Cardiac muscle cell (in vitro differentiated cells and primary cell): Measurements from ENCODE around the gene CCDC40. TPM values are rescaled to one million over a fixed set of nuclear protein-coding genes. Genes with fewer than 3 reads are reported as not detected.

Experiments used
- DNase-seq, 2 donors: peaks; one replicate each; pipeline versions ENCODE4 v3.0.0 to v3.0.0-alpha.2; 2010 to 2017; ENCODE audit warnings: low read depth in 1 of 2, low spot score in 1 of 2
- H3K27ac ChIP-seq: fragments of 200-600 bp; sonication (generic); 2 replicates; pipeline ENCODE4 v1.5.1; 2016
- H3K27me3 ChIP-seq: fragments of 200-600 bp; sonication (generic); 2 replicates; pipeline ENCODE4 v1.6.0; 2016; ENCODE audit warnings: control low read depth
- H3K36me3 ChIP-seq: fragments of 200-600 bp; sonication (generic); 2 replicates; pipeline ENCODE4 v1.5.1; 2016; ENCODE audit warnings: control low read depth
- H3K4me1 ChIP-seq: fragments of 200-600 bp; sonication (generic); 2 replicates; pipeline ENCODE4 v1.8.1; 2017; ENCODE audit warnings: low read depth, mild to moderate bottlenecking, mixed run types
- H3K4me3 ChIP-seq: fragments of 200-600 bp; sonication (generic); 2 replicates; pipeline ENCODE4 v1.5.1; 2016; ENCODE audit warnings: mild to moderate bottlenecking
- H3K9me3 ChIP-seq: fragments of 200-600 bp; sonication (generic); 2 replicates; pipeline ENCODE4 v1.5.1; 2017; ENCODE audit warnings: low read depth, mild to moderate bottlenecking, control low read depth
- CTCF ChIP-seq: IDR thresholded peaks from 2 replicates; pipeline ENCODE4 v1.5.1; 2012; ENCODE audit warnings: low read depth, mild to moderate bottlenecking, low read length
- polyA plus RNA-seq: library from polyadenylated mRNA; unstranded; fragments of >200 nt; fragmentation: Nextera tagmentation; extraction: Ambion mirVana; gene quantifications from 2 replicates; pipeline ENCODE4 v1.2.1, GENCODE V29; 2016
- total RNA-seq: library from RNA; depleted of rRNA; stranded (reverse); fragments of >200 nt; gene quantifications from 2 replicates; pipeline ENCODE4 v1.2.3, GENCODE V29; 2016

The CCDC40 gene
- total and polyA plus RNA-seq, 2 experiments from 2014 or later: 11.3 to 12.2 TPM

DNA sequence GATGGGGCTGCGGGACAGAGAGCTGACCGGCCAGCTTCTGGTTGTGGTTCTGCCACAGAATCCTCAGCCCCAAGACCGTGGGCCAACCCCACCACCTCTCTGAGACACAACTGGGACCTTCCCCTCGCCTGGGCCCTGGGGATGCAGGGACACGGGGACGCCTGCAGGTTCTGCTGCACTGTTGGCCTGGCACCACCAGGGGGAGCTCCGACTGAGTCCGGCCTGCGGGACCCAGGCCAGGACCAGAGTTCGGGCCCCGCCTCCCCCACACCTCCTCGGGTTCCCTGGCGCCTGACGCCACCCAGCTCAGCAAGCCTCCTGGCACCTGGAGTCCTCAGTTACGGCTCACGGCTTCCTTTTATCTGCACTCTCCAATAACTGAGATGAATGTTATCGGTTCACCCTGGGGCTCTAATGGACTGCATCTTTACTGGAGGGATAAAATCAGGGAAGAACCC is 28.0 kb upstream of the CCDC40 start:
- H3K27ac ChIP-seq: no peak overlapping the region
- H3K4me1 ChIP-seq: no peaks in the 10 kb centered on the region
- H3K9me3 ChIP-seq: no peaks in the 10 kb centered on the region
- peaks cover 5% of the 10 kb centered on the region for H3K36me3 ChIP-seq
- no peaks in the 10 kb centered on the region for H3K27me3 ChIP-seq
- peak; percentile 96 for TF ChIP-seq CTCF
- no peak overlapping the region for H3K4me3 ChIP-seq
- DNase-seq: peak; percentile 65 to 73

DNA sequence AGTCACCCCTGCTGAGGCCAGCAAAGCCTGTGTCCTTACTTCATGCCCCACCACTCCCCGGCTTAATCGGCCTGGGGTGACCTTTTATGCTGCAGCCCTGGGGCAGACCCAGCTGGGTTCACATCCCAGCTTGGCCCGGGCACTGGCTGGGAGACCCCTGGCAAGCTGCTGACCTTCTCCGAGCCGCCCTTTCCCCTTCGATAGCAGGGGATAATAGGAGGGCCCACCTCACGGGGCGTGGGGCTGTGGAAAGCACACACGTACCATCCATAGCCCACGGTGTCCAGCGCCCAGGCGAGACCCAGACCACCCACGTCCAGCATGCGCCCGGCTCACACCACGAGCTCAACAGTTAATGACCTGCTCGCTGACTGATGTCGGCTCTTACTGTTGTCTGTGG is 27.6 kb upstream of the CCDC40 start:
- DNase-seq: no peak
- H3K27me3 ChIP-seq: no peaks in the 10 kb centered on the region
- no peak overlapping the region for H3K27ac ChIP-seq
- H3K36me3 ChIP-seq: peaks cover 5% of the 10 kb centered on the region
- no peaks in the 10 kb centered on the region for H3K9me3 ChIP-seq
- H3K4me1 ChIP-seq: no peaks in the 10 kb centered on the region
- no peak overlapping the region for H3K4me3 ChIP-seq
- no peak for TF ChIP-seq CTCF

- Histone ChIP-seq H3K4me1 (no peaks in the 10 kb centered on the region), H3K4me3 (no peak overlapping the region), H3K9me3 (no peaks in the 10 kb centered on the region), H3K27ac (no peak overlapping the region), H3K27me3 (no peaks in the 10 kb centered on the region), H3K36me3 (peaks cover 5% of the 10 kb centered on the region)
- no peak for TF ChIP-seq CTCF
- no peak for DNase-seq
Observed at GRCh38 chr17:80009391-80010282, 26.8 kb upstream of the CCDC40 start.

GRCh38 chr17:80010283-80010858 is 26.1 kb upstream of the CCDC40 start:
- Histone ChIP-seq H3K4me1 (no peaks in the 10 kb centered on the region), H3K27ac (no peak overlapping the region), H3K9me3 (no peaks in the 10 kb centered on the region), H3K36me3 (peaks cover 5% of the 10 kb centered on the region), H3K4me3 (no peak overlapping the region), H3K27me3 (no peaks in the 10 kb centered on the region)
- DNase-seq: no peak
- TF ChIP-seq CTCF: no peak

DNA sequence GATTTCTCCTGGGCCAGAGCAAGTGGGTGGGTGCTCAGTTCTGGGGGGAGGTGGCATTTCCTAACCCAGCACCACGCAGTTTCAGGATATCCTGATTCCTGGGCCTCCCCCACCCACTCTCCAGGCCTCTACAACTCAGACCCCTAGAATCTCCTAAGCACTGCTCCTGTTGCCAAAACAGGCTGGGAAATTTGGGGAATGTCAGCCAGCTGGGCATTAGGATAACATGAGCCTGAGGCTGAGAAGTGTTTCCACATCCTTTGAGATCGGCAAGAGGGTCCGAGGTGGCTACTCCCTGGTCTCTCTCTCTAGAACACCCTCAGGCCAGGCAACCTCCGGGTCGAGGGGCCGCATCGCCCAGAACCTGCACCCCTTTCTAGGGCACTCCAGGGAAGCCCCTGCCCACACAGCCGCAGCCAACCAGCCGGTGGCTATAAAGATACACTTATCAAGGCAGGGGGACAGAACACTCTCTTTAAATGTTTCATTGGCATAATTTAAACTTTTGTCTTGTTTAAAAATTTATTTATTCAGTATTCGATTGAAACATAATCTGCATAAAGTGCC is 24.4 kb upstream of the CCDC40 start:
- Histone ChIP-seq H3K4me3 (no peak overlapping the region), H3K9me3 (no peaks in the 10 kb centered on the region), H3K36me3 (peaks cover 5% of the 10 kb centered on the region), H3K27ac (no peak overlapping the region), H3K4me1 (no peaks in the 10 kb centered on the region), H3K27me3 (no peaks in the 10 kb centered on the region)
- TF ChIP-seq CTCF: no peak
- no peak for DNase-seq
